ENCODE measurements around the gene MEIS2. TPM values are rescaled to one million over a fixed set of nuclear protein-coding genes. Genes with fewer than 3 reads are reported as not detected.
"Not testable (repeated sequence)": the region's sequence is repeated elsewhere in the genome, so short reads cannot be mapped to it uniquely, and the experiment has no call there.

Gene MEIS2
- total RNA-seq, 1 donor from 2014 or later: 6.0 TPM

GRCh38 chr15:36982430-36982829 lies 117.9 kb downstream of the MEIS2 start:
- Mint-ChIP-seq H3K9me3 (ENCODE audit: unreplicated experiment) (no peaks in the 10 kb centered on the region), H3K4me1 (ENCODE audit: low read depth, unreplicated experiment) (no peaks in the 10 kb centered on the region), H3K36me3 (ENCODE audit: unreplicated experiment) (peaks cover 18% of the 10 kb centered on the region), H3K27me3 (ENCODE audit: unreplicated experiment) (no peaks in the 10 kb centered on the region), H3K4me3 (ENCODE audit: unreplicated experiment) (no peak overlapping the region), H3K27ac (ENCODE audit: unreplicated experiment) (no peak overlapping the region)
- DNase-seq: no peak
- no peak for TF ChIP-seq CTCF (IDR thresholded peaks at IDR 0.05; ENCODE audit: partially characterized antibody, unreplicated experiment)

DNA sequence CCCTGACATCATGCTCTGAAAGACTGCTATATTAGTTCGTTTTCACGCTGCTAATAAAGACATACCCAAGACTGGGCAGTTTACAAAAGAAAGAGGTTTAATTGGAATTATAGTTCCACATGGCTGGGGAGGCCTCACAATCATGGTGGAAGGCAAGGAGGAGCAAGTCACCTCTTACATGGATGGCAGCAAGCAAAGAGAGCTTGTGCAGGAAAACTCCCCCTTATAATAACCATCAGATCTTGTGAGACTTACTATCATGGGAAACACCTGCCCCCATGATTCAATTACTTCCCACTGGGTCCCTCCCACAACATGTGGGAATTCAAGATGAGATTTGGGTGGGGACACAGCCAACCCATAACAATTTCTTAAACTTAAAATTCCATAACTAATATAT lies 120.1 kb downstream of the MEIS2 start:
- peaks cover 16% of the 10 kb centered on the region for H3K36me3 Mint-ChIP-seq (ENCODE audit: unreplicated experiment)
- not testable (repeated sequence) for H3K27ac Mint-ChIP-seq (ENCODE audit: unreplicated experiment); DNase-seq; H3K9me3 Mint-ChIP-seq (ENCODE audit: unreplicated experiment); H3K27me3 Mint-ChIP-seq (ENCODE audit: unreplicated experiment); H3K4me3 Mint-ChIP-seq (ENCODE audit: unreplicated experiment); H3K4me1 Mint-ChIP-seq (ENCODE audit: low read depth, unreplicated experiment)

GRCh38 chr15:36978625-36979024 lies 121.7 kb downstream of the MEIS2 start:
- Mint-ChIP-seq H3K27me3 (ENCODE audit: unreplicated experiment) (no peaks in the 10 kb centered on the region), H3K36me3 (ENCODE audit: unreplicated experiment) (no peaks in the 10 kb centered on the region), H3K4me3 (ENCODE audit: unreplicated experiment) (no peak overlapping the region), H3K9me3 (ENCODE audit: unreplicated experiment) (no peaks in the 10 kb centered on the region), H3K4me1 (ENCODE audit: low read depth, unreplicated experiment) (peaks cover 3% of the 10 kb centered on the region), H3K27ac (ENCODE audit: unreplicated experiment) (no peak overlapping the region)
- TF ChIP-seq CTCF (IDR thresholded peaks at IDR 0.05; ENCODE audit: partially characterized antibody, unreplicated experiment): no peak
- no peak for DNase-seq

- H3K9me3 Mint-ChIP-seq (ENCODE audit: unreplicated experiment): no peaks in the 10 kb centered on the region
- no peak overlapping the region for H3K4me3 Mint-ChIP-seq (ENCODE audit: unreplicated experiment)
- DNase-seq: no peak
- peaks cover 3% of the 10 kb centered on the region for H3K4me1 Mint-ChIP-seq (ENCODE audit: low read depth, unreplicated experiment)
- H3K36me3 Mint-ChIP-seq (ENCODE audit: unreplicated experiment): no peaks in the 10 kb centered on the region
- H3K27ac Mint-ChIP-seq (ENCODE audit: unreplicated experiment): no peak overlapping the region
- TF ChIP-seq CTCF (IDR thresholded peaks at IDR 0.05; ENCODE audit: partially characterized antibody, unreplicated experiment): no peak
- no peaks in the 10 kb centered on the region for H3K27me3 Mint-ChIP-seq (ENCODE audit: unreplicated experiment)
These were observed 122.2 kb downstream of the MEIS2 start for GRCh38 chr15:36978126-36978525.

- Mint-ChIP-seq H3K27ac (ENCODE audit: unreplicated experiment) (no peak overlapping the region), H3K4me1 (ENCODE audit: low read depth, unreplicated experiment) (peaks cover 3% of the 10 kb centered on the region), H3K27me3 (ENCODE audit: unreplicated experiment) (no peaks in the 10 kb centered on the region), H3K9me3 (ENCODE audit: unreplicated experiment) (no peaks in the 10 kb centered on the region), H3K36me3 (ENCODE audit: unreplicated experiment) (no peaks in the 10 kb centered on the region), H3K4me3 (ENCODE audit: unreplicated experiment) (no peak overlapping the region)
- no peak for TF ChIP-seq CTCF (IDR thresholded peaks at IDR 0.05; ENCODE audit: partially characterized antibody, unreplicated experiment)
- DNase-seq: no peak
These were observed 122.7 kb downstream of the MEIS2 start for GRCh38 chr15:36977659-36978058.

- Mint-ChIP-seq H3K4me3 (ENCODE audit: unreplicated experiment) (no peak overlapping the region), H3K36me3 (ENCODE audit: unreplicated experiment) (no peaks in the 10 kb centered on the region), H3K9me3 (ENCODE audit: unreplicated experiment) (no peaks in the 10 kb centered on the region), H3K27me3 (ENCODE audit: unreplicated experiment) (no peaks in the 10 kb centered on the region), H3K27ac (ENCODE audit: unreplicated experiment) (no peak overlapping the region), H3K4me1 (ENCODE audit: low read depth, unreplicated experiment) (peaks cover 3% of the 10 kb centered on the region)
- TF ChIP-seq CTCF (IDR thresholded peaks at IDR 0.05; ENCODE audit: partially characterized antibody, unreplicated experiment): no peak
- DNase-seq: no peak
These were observed 127.6 kb downstream of the MEIS2 start for GRCh38 chr15:36972704-36973103.
